Ovary (tissue), 9 donors: ENCODE measurements around the gene TBXAS1. TPM values are rescaled to one million over a fixed set of nuclear protein-coding genes. Genes with fewer than 3 reads are reported as not detected.

Experiments
- DNase-seq, 5 donors: peaks; one replicate each; pipeline ENCODE4 v3.0.0-alpha.2; 2019 to 2020
- H3K27ac ChIP-seq, 2 donors: fragments of 200-600 bp; one replicate each; pipeline versions ENCODE4 v1.5.1 to v1.8.0; 2019 to 2022
- H3K27me3 ChIP-seq: fragments of 200-600 bp; one replicate; pipeline ENCODE4 v1.8.0; 2022
- H3K36me3 ChIP-seq: fragments of 200-600 bp; sonication (generic); one replicate; pipeline ENCODE4 v1.5.1; 2019
- H3K4me1 ChIP-seq: one replicate; pipeline ENCODE4 v1.8.1; 2013; ENCODE audit warnings: mild to moderate bottlenecking, moderate library complexity; ENCODE audit not compliant: insufficient read depth
- H3K4me3 ChIP-seq: fragments of 200-600 bp; sonication (generic); one replicate; pipeline ENCODE4 v1.5.1; 2017
- H3K9me3 ChIP-seq, 2 donors: fragments of 200-600 bp in 1 of 2; sonication (generic) in 1 of 2; one replicate each; pipeline versions ENCODE4 v1.5.1 to v1.8.1; 2013 to 2019; ENCODE audit warnings: mild to moderate bottlenecking in 1 of 2, moderate library complexity in 1 of 2
- CTCF ChIP-seq, 3 donors: fragments of 450-650 bp in 2 of 3; fragments of 200-600 bp in 1 of 3; IDR thresholded peaks; one replicate each; pipeline versions ENCODE4 v1.5.1 to v1.8.0; 2016 to 2022; ENCODE audit warnings: antibody characterized with exemption in 3 of 3, mild to moderate bottlenecking in 1 of 3
- EP300 ChIP-seq: sonication (generic); formaldehyde crosslinking; IDR thresholded peaks from one replicate; pipeline ENCODE4 v1.6.1; 2017; ENCODE audit warnings: antibody characterized with exemption
- POLR2A ChIP-seq: fragments of 450-650 bp; IDR thresholded peaks from one replicate; pipeline ENCODE4 v1.6.1; 2017; ENCODE audit warnings: antibody characterized with exemption, mild to moderate bottlenecking, moderate library complexity
- WGBS, 3 donors: extraction: QIAGEN DNeasy Blood & Tissue Kit in 1 of 3; methylation state at CpG; one replicate each; pipeline versions ENCODE4 v1.1.5 to v1.1.7; 2013 to 2017; 5-methylcytosine and 5-hydroxymethylcytosine counted together
- intact Hi-C, 4 donors: fragments of 100-400 bp; cut with DNase I; formaldehyde crosslinking; loops; one replicate each; pipeline versions ENCODE4 v1.11.0 to v1.15.1; 2022 to 2023
- polyA plus RNA-seq, 2 donors: library from polyadenylated mRNA; stranded (reverse); fragments of 200-250 nt in 1 of 2; fragments of 350-450 nt in 1 of 2; fragmentation: Illumina TruSeq in 1 of 2; extraction: RNeasy Lipid Tissue Mini Kit (QIAGEN cat#74804) in 1 of 2; gene quantifications; one replicate each; pipeline ENCODE4 v1.2.3, GENCODE V29; 2013 to 2014
- total RNA-seq, 7 donors: library from RNA; depleted of rRNA in 2 of 7; stranded (reverse); fragments of >200 nt in 2 of 7; fragmentation: NEBNext Ultra II Directional in 3 of 7; extraction: Animal tissue kit (Norgen Biotek cat#: 25700) in 3 of 7; gene quantifications; one replicate each; pipeline versions ENCODE4 v1.1.0 to v1.2.4, GENCODE V29; 2016 to 2023
- donor health status: DM: no; HTN: no; CAD: no; lungs with moderate emphysema.
- donor health status: DM: no; HTN: no; CAD: no.
- donor health status: Bipolar disorder and iron deficiency.
- donor health status: DM: yes; HTN: yes; CAD: no.
- donor health status: DM: no; HTN: no; CAD: no.
- donor health status: DM: yes; HTN: yes; CAD: no.

Gene TBXAS1
- total and polyA plus RNA-seq, 9 donors, result 3.1 to 16.8 (median 9.0) TPM

GRCh38 chr7:139852482-139852845 is 23.4 kb downstream of the TBXAS1 start:
- TF ChIP-seq EP300, result no peak
- intact Hi-C loops, result no loop called here
- WGBS, 3 donors, result 91 to 100% (median 95%) methylated on average over 1 of the region's 1 CpG

GRCh38 chr7:139853506-139854123 is 24.6 kb downstream of the TBXAS1 start:
- no peak for DNase-seq
- Histone ChIP-seq H3K9me3 (no peaks in the 10 kb centered on the region), H3K4me3 (no peak overlapping the region), H3K4me1 (no peaks in the 10 kb centered on the region), H3K36me3 (no peaks in the 10 kb centered on the region), H3K27ac (no peak overlapping the region), H3K27me3 (no peaks in the 10 kb centered on the region)
- 17 to 28% (median 26%) methylated on average over 5 of the region's 5 CpGs for whole genome bisulfite sequencing, 3 donors
- intact Hi-C loops, result no loop called here
- TF ChIP-seq EP300, result no peak
- TF ChIP-seq CTCF (IDR thresholded peaks at IDR 0.05), result no peak
- TF ChIP-seq POLR2A, result no peak

More at GRCh38 chr7:139852482-139852845, 23.4 kb downstream of the TBXAS1 start:
- Histone ChIP-seq H3K27ac (no peak overlapping the region), H3K4me3 (no peak overlapping the region), H3K27me3 (no peaks in the 10 kb centered on the region), H3K4me1 (no peaks in the 10 kb centered on the region), H3K9me3 (no peaks in the 10 kb centered on the region), H3K36me3 (no peaks in the 10 kb centered on the region)
- DNase-seq, result no peak

DNA sequence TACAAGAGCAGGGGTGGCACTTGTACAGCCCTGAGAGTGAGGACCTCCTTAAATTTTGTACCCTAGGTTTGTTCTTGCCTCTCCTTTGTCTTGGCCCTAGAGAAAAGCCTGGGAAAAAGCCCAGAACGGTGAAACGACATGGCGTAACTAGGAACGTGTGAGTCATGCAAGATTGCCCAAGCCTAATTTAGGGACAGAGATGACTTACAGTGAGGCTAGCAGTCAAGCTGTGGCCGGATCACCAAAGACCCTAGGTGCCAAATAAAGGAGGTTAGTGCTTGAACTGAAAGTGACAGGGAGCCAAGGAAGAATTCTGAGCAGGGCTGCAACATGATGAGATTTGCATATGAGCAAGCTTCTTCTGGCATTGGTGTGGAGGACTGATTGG is 25.1 kb downstream of the TBXAS1 start:
- TF ChIP-seq EP300 (no peak), CTCF (IDR thresholded peaks at IDR 0.05) (no peak), POLR2A (no peak)
- Histone ChIP-seq H3K4me1 (no peaks in the 10 kb centered on the region), H3K9me3 (no peaks in the 10 kb centered on the region), H3K36me3 (no peaks in the 10 kb centered on the region), H3K27me3 (no peaks in the 10 kb centered on the region), H3K27ac (no peak overlapping the region), H3K4me3 (no peak overlapping the region)
- no peak for DNase-seq
- WGBS, 3 donors, result 76 to 86% (median 80%) methylated on average over 5 of the region's 5 CpGs
- intact Hi-C loops, result no loop called here

DNA sequence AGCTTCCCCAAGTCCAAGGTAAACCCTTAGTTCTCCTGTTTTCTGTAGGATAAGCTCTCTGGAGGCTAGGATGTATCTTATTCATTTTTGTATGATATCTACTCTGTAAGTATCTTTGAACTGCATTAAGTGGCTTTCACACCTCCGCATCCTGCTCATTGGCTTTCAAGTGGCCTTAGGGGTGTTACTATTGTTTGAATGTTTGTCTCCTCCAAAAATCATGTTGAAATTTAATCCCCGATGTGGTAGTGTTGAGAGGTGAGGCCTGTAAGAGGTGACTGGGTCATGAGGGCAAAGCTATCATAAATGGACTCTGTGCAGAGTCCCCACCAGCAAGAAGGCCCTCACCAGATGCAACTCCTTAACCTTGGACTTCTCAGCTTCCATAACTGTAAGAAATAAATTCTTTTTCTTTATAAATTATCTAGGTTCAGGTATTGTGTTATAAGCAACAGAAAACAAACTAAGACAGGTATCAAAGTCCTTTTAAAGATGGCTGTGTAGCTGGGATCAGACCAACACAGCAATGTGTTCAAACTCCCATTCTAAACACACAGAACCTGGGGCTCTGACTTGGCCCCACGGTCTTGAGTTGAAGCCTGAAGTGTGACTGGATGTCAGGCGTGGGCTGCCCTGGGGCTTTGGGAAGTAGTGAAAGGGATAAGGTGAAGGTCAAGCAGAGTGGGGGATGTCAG is 25.9 kb downstream of the TBXAS1 start:
- no peak for DNase-seq
- TF ChIP-seq EP300, result no peak
- no peak for TF ChIP-seq POLR2A
- no peak for TF ChIP-seq CTCF (IDR thresholded peaks at IDR 0.05)
- WGBS, 3 donors, result 86 to 92% (median 88%) methylated on average over 4 of the region's 4 CpGs
- H3K4me3 ChIP-seq, result no peak overlapping the region
- H3K36me3 ChIP-seq, result no peaks in the 10 kb centered on the region
- H3K4me1 ChIP-seq, result no peaks in the 10 kb centered on the region
- no peaks in the 10 kb centered on the region for H3K27me3 ChIP-seq
- intact Hi-C loops, result no loop called here
- H3K27ac ChIP-seq, result no peak overlapping the region
- no peaks in the 10 kb centered on the region for H3K9me3 ChIP-seq
